ENCODE results near the gene ACSM3. TPM values are rescaled to one million over a fixed set of nuclear protein-coding genes. Genes with fewer than 3 reads are reported as not detected.

The ACSM3 gene
- total and polyA plus RNA-seq, 3 donors from 2014 or later, result 41.1 to 120 (median 68.0) TPM

DNA sequence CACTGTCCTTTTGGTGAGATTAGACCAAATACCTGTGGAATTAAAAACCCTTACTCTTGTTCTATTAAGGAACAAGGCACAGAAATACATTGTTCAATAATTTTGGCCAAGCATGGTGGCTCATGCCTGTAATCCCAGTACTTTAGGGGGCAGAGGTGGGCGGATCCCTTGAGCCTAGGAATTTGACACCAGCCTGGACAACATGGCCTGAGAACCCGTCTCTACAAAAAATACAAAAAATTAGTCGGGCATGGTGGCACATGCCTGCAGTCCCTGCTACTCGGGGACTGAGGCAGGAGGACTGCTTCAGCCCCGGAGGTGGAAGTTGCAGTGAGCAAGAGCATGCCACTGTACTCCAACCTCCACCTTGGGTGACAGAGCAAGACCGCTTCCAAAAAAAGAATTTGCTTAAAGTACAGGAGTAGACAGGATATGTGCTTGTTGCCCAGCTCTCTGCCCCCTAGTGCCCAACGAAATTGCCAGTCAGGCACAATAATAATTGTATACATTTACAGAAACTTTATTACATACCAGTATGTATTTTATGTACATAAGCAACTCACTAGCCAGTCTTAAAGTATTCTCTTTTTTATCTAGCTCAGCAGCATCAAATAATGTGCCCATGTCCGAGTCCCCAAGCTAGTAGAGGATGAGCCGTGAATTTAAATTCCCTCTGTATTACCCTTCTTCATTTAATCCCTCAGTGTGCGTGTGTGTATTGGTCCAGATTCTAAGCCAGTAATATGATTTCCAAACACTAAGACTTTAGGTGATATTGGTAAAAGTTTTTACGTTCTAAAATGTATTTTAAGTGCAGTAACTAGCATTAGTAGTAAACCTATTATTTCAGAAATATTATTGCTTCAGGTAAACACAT is 23.6 kb upstream of the ACSM3 start:
- no peak for DNase-seq
- Histone ChIP-seq H3K27ac (peak overlapping the region; percentile 95 to 99), H3K4me3 (peak overlapping the region; percentile 90 to 97), H3K36me3 (ENCODE audit: low read depth, missing control alignments) (no peaks in the 10 kb centered on the region), H3K4me1 (peaks cover 16% of the 10 kb centered on the region), H3K27me3 (no peaks in the 10 kb centered on the region), H3K9me3 (no peaks in the 10 kb centered on the region)
- TF ChIP-seq, protein P1, sequence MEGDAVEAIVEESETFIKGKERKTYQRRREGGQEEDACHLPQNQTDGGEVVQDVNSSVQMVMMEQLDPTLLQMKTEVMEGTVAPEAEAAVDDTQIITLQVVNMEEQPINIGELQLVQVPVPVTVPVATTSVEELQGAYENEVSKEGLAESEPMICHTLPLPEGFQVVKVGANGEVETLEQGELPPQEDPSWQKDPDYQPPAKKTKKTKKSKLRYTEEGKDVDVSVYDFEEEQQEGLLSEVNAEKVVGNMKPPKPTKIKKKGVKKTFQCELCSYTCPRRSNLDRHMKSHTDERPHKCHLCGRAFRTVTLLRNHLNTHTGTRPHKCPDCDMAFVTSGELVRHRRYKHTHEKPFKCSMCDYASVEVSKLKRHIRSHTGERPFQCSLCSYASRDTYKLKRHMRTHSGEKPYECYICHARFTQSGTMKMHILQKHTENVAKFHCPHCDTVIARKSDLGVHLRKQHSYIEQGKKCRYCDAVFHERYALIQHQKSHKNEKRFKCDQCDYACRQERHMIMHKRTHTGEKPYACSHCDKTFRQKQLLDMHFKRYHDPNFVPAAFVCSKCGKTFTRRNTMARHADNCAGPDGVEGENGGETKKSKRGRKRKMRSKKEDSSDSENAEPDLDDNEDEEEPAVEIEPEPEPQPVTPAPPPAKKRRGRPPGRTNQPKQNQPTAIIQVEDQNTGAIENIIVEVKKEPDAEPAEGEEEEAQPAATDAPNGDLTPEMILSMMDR (IDR thresholded peaks at IDR 0.05), result peak; percentile 16 to 33 (median 29)
- no peak for TF ChIP-seq POLR2A (IDR thresholded peaks at IDR 0.05)
- 24 to 27% methylated on average over 11 of the region's 11 CpGs for WGBS, 2 donors
- intact Hi-C loops (cut with DNase I; ENCODE audit: low total_unique reads), result no loop called here

DNA sequence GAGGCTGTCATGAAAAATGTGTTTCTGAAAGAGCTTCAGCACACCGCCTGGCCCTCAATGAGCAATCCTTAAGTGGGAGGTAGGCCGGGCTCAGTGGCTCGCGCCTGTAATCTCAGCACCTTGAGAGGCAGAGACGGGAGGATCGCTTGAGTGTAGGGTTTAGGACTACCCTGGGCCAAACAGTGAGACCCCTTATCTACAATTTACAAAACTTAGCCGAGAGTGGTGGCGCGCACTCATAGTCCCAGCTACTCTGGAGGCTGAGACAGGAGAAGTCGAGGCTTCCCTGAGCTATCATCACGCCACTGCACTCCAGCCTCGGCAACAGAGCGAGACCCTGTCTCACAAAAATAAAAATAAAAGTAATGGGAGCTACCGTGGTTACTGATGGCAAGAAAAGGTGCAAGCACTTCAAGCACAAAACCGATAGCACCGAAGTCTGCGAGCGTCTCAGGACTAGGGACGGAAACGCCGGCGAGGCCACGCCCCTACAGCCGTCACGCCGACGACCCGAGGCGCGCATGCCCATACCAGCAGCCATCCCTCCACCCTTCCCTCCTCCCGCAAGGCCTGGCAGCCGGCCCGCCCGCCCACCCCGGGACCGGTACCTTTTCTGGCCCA is 22.8 kb upstream of the ACSM3 start:
- TF ChIP-seq POLR2A (IDR thresholded peaks at IDR 0.05), result no peak
- TF ChIP-seq, protein P1 (IDR thresholded peaks at IDR 0.05), result no peak
- Histone ChIP-seq H3K27me3 (no peaks in the 10 kb centered on the region), H3K36me3 (ENCODE audit: low read depth, missing control alignments) (no peaks in the 10 kb centered on the region), H3K4me3 (peak overlapping the region; percentile 90 to 97), H3K27ac (peak overlapping the region; percentile 95 to 99), H3K9me3 (no peaks in the 10 kb centered on the region), H3K4me1 (peaks cover 16% of the 10 kb centered on the region)
- intact Hi-C loops (cut with DNase I; ENCODE audit: low total_unique reads), result no loop called here
- WGBS, 2 donors, result 0 to 1% methylated on average over 27 to 32 of the region's 36 CpGs
- DNase-seq, result peak; percentile 94

DNA sequence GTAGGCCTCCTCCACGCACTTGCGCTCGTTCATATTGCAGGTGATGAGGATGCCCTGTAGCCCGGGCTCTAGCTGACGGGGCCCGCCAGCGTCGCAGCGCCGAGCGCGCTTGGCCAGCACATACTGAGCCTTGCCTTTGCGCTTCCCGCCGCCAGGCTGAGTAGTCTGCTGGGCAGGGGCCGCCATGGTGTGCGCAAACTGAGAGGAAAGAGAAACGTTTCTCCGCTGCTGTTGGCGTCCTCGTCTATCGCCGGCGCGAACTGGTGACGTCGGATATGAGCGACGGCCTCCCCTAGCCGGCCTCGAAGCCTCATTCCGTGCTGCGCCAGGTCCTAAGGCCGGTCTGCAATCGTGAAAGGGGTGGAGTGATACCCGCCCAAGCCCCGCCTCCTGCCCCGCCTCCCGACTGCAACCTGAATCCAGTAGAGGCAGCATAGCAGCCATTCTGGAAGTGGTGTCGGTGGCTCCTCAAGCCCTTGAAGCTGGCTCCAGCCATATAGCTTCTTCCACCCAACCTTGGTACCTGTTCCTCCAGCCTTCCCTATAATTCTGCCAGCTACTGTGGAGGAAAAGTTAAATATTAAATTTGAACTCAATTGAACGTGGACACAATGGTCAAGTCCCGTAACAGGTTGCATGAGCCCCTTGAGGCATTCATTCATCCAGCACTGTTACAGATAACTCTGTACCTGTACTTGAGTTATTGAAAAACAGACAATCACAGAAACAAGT is 22.1 kb upstream of the ACSM3 start, which contains the start of gene THUMPD1:
Gene THUMPD1, minus strand, starts transcription at position 265 of the 732 bp plus-strand sequence. Its CDS starts 79 bp downstream, at position 186.
- Histone ChIP-seq H3K4me1 (peaks cover 16% of the 10 kb centered on the region), H3K9me3 (no peaks in the 10 kb centered on the region), H3K27me3 (no peaks in the 10 kb centered on the region), H3K4me3 (peak within 1 kb of the TSS; percentile 90 to 97), H3K36me3 (ENCODE audit: low read depth, missing control alignments) (no peaks in the 10 kb centered on the region), H3K27ac (peak within 1 kb of the TSS; percentile 95 to 99)
- DNase-seq, result peak; percentile 97
- peak; percentile 15 for TF ChIP-seq POLR2A (IDR thresholded peaks at IDR 0.05)
- TF ChIP-seq, protein P1 (IDR thresholded peaks at IDR 0.05), result peak in 1 of 3 experiments; percentile 13
- 4 to 7% methylated on average over 21 to 41 of the region's 42 CpGs for WGBS, 2 donors
- intact Hi-C loops (cut with DNase I; ENCODE audit: low total_unique reads), result no loop called here

DNA sequence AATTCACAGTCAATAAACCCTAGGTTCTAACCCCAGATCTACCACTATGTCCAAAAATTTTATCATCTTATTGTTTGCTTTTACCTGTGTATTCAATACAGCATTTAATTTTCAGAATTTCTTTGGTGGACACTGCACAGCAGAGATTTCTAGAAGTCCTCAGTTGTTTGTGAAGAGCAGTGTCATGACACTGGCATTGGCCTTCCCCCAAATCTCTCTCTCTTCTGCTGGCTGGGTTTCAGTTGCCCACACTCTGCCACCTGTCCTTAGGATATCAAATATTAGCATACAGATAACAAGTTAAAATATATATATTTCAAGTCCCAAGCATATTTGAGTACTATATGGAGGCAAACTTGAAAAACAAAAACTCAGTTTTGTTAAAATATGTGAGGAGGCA is 20.2 kb upstream of the ACSM3 start:
- intact Hi-C loops (cut with DNase I; ENCODE audit: low total_unique reads), result no loop called here
- Histone ChIP-seq H3K27ac (no peak overlapping the region), H3K36me3 (ENCODE audit: low read depth, missing control alignments) (no peaks in the 10 kb centered on the region), H3K27me3 (no peaks in the 10 kb centered on the region), H3K4me3 (no peak overlapping the region), H3K4me1 (peaks cover 10% of the 10 kb centered on the region), H3K9me3 (no peaks in the 10 kb centered on the region)
- DNase-seq, result no peak
- TF ChIP-seq, protein P1 (IDR thresholded peaks at IDR 0.05), result no peak

Measured in testis (tissue), 3 donors.